ENCODE results near the gene ATE1.

ATE1 gene

GRCh38 chr10:121846555-121846954 lies 81.3 kb downstream of the ATE1 start:
- no peak for TF ChIP-seq YY1 (IDR thresholded peaks at IDR 0.05; ENCODE audit: low read depth)

- TF ChIP-seq NFIC (IDR thresholded peaks at IDR 0.05) = no peak
- no peak for TF ChIP-seq EGR1 (IDR thresholded peaks at IDR 0.05)
- no peak for TF ChIP-seq TAF1 (IDR thresholded peaks at IDR 0.05; ENCODE audit: low read depth)
- no peak for TF ChIP-seq TCF12 (IDR thresholded peaks at IDR 0.05; ENCODE audit: low read depth)
- TF ChIP-seq FOXM1 (IDR thresholded peaks at IDR 0.05; ENCODE audit: borderline replicate concordance, low read depth) = no peak
- no peak for TF ChIP-seq CEBPB (IDR thresholded peaks at IDR 0.05)
- TF ChIP-seq, protein P1, sequence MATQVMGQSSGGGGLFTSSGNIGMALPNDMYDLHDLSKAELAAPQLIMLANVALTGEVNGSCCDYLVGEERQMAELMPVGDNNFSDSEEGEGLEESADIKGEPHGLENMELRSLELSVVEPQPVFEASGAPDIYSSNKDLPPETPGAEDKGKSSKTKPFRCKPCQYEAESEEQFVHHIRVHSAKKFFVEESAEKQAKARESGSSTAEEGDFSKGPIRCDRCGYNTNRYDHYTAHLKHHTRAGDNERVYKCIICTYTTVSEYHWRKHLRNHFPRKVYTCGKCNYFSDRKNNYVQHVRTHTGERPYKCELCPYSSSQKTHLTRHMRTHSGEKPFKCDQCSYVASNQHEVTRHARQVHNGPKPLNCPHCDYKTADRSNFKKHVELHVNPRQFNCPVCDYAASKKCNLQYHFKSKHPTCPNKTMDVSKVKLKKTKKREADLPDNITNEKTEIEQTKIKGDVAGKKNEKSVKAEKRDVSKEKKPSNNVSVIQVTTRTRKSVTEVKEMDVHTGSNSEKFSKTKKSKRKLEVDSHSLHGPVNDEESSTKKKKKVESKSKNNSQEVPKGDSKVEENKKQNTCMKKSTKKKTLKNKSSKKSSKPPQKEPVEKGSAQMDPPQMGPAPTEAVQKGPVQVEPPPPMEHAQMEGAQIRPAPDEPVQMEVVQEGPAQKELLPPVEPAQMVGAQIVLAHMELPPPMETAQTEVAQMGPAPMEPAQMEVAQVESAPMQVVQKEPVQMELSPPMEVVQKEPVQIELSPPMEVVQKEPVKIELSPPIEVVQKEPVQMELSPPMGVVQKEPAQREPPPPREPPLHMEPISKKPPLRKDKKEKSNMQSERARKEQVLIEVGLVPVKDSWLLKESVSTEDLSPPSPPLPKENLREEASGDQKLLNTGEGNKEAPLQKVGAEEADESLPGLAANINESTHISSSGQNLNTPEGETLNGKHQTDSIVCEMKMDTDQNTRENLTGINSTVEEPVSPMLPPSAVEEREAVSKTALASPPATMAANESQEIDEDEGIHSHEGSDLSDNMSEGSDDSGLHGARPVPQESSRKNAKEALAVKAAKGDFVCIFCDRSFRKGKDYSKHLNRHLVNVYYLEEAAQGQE (IDR thresholded peaks at IDR 0.05; ENCODE audit: low read depth) = no peak
- no peak for TF ChIP-seq ZBTB7A (IDR thresholded peaks at IDR 0.05; ENCODE audit: low read depth)
- TF ChIP-seq YY1 (IDR thresholded peaks at IDR 0.05; ENCODE audit: low read depth) = no peak
- no peak for TF ChIP-seq RAD21 (IDR thresholded peaks at IDR 0.05; ENCODE audit: low read depth)
Measured at GRCh38 chr10:121845044-121845784, 82.6 kb downstream of the ATE1 start.

- TF ChIP-seq TEAD4 (IDR thresholded peaks at IDR 0.05) (no peak), ZBTB7A (IDR thresholded peaks at IDR 0.05; ENCODE audit: low read depth) (no peak), TCF12 (IDR thresholded peaks at IDR 0.05; ENCODE audit: low read depth) (no peak), EGR1 (IDR thresholded peaks at IDR 0.05) (no peak), TAF1 (IDR thresholded peaks at IDR 0.05; ENCODE audit: low read depth) (no peak), CREB1 (IDR thresholded peaks at IDR 0.05; ENCODE audit: low read depth) (no peak), RAD21 (IDR thresholded peaks at IDR 0.05; ENCODE audit: low read depth) (no peak), YY1 (IDR thresholded peaks at IDR 0.05; ENCODE audit: low read depth) (no peak), EP300 (IDR thresholded peaks at IDR 0.05; ENCODE audit: borderline replicate concordance) (no peak), CEBPB (IDR thresholded peaks at IDR 0.05) (no peak), FOXM1 (IDR thresholded peaks at IDR 0.05; ENCODE audit: borderline replicate concordance, low read depth) (no peak), NFIC (IDR thresholded peaks at IDR 0.05) (no peak)
- TF ChIP-seq, protein P2, sequence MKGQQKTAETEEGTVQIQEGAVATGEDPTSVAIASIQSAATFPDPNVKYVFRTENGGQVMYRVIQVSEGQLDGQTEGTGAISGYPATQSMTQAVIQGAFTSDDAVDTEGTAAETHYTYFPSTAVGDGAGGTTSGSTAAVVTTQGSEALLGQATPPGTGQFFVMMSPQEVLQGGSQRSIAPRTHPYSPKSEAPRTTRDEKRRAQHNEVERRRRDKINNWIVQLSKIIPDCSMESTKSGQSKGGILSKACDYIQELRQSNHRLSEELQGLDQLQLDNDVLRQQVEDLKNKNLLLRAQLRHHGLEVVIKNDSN (IDR thresholded peaks at IDR 0.05) = no peak
- TF ChIP-seq, protein P3, sequence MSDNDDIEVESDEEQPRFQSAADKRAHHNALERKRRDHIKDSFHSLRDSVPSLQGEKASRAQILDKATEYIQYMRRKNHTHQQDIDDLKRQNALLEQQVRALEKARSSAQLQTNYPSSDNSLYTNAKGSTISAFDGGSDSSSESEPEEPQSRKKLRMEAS (IDR thresholded peaks at IDR 0.05) = no peak
- TF ChIP-seq, protein P1 (IDR thresholded peaks at IDR 0.05; ENCODE audit: low read depth) = no peak
Measured at GRCh38 chr10:121844537-121844936, 83.3 kb downstream of the ATE1 start.

DNA sequence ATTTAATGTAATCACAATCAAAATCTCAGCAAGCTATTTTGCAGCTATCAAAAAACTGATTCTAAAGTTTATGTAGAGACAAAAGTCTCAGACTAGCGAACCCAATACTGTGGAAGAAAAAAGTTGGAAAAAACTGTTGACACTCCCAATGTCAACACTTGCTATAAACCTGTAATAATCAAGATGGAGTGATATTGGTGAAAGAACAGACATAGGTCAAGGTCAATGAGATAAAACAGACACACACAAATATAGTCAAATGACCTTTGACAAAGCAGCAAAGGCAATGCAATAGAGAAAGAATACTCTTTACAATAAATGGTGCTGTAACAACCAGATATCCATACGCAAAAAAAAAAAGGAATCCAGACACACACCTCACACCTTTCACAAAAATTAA lies 84.5 kb downstream of the ATE1 start:
- TF ChIP-seq FOXM1 (IDR thresholded peaks at IDR 0.05; ENCODE audit: borderline replicate concordance, low read depth) = no peak
- no peak for TF ChIP-seq RAD21 (IDR thresholded peaks at IDR 0.05; ENCODE audit: low read depth)
- TF ChIP-seq CREB1 (IDR thresholded peaks at IDR 0.05; ENCODE audit: low read depth) = no peak
- TF ChIP-seq TAF1 (IDR thresholded peaks at IDR 0.05; ENCODE audit: low read depth) = no peak
- TF ChIP-seq TCF12 (IDR thresholded peaks at IDR 0.05; ENCODE audit: low read depth) = no peak
- no peak for TF ChIP-seq CEBPB (IDR thresholded peaks at IDR 0.05)
- TF ChIP-seq TEAD4 (IDR thresholded peaks at IDR 0.05) = no peak
- TF ChIP-seq EP300 (IDR thresholded peaks at IDR 0.05; ENCODE audit: borderline replicate concordance) = no peak
- no peak for TF ChIP-seq EGR1 (IDR thresholded peaks at IDR 0.05)
- TF ChIP-seq, protein P2 (IDR thresholded peaks at IDR 0.05) = no peak
- no peak for TF ChIP-seq NFIC (IDR thresholded peaks at IDR 0.05)
- no peak for TF ChIP-seq ZBTB7A (IDR thresholded peaks at IDR 0.05; ENCODE audit: low read depth)
- TF ChIP-seq, protein P1 (IDR thresholded peaks at IDR 0.05; ENCODE audit: low read depth) = no peak
- TF ChIP-seq YY1 (IDR thresholded peaks at IDR 0.05; ENCODE audit: low read depth) = no peak
- TF ChIP-seq, protein P3 (IDR thresholded peaks at IDR 0.05) = no peak

All from Ishikawa (cell line).